Right renal pelvis (tissue), 4 donors: ENCODE results near the gene ZG16. TPM values are rescaled to one million over a fixed set of nuclear protein-coding genes. Genes with fewer than 3 reads are reported as not detected.

ENCODE experiments used
- DNase-seq, 4 donors: peaks; one replicate each; pipeline ENCODE4 v3.0.0-alpha.2; 2013; ENCODE audit warnings: low read depth in 4 of 4, low spot score in 3 of 4, missing footprints in 1 of 4
- polyA plus RNA-seq, 4 donors: library from polyadenylated mRNA; unstranded; fragments of 120-200 nt; gene quantifications; one replicate each; pipeline ENCODE4 v1.2.1, GENCODE V29; 2013; ENCODE audit not compliant: insufficient read length in 4 of 4

The ZG16 gene
- polyA plus RNA-seq, 4 donors = 0.01 TPM; not detected in 3

GRCh38 chr16:29819506-29819905 is 41.5 kb downstream of the ZG16 start:
- DNase-seq = no peak

- DNase-seq = no peak
Measured at GRCh38 chr16:29820271-29820701, 42.2 kb downstream of the ZG16 start, which contains the start of gene MVP. TSS of gene MVP (plus strand) at chr16:29820462. CDS start at chr16:29830550, 10,088 bp downstream.

GRCh38 chr16:29820730-29821642 is 42.9 kb downstream of the ZG16 start:
- DNase-seq = no peak

- no peak for DNase-seq
Measured at GRCh38 chr16:29821643-29822115, 43.6 kb downstream of the ZG16 start.

GRCh38 chr16:29824589-29825144 is 46.6 kb downstream of the ZG16 start:
- no peak for DNase-seq

- DNase-seq = no peak
Measured at GRCh38 chr16:29825145-29826044, 47.3 kb downstream of the ZG16 start.

GRCh38 chr16:29826342-29826695 is 48.3 kb downstream of the ZG16 start:
- DNase-seq = no peak

- DNase-seq = no peak
Measured at GRCh38 chr16:29830774-29831173, 52.7 kb downstream of the ZG16 start.

GRCh38 chr16:29831490-29831889 is 53.4 kb downstream of the ZG16 start:
- DNase-seq = no peak

Other genes with a start within 250 kb of the ZG16 start
- gene SPN, start 115.0 kb upstream of the ZG16 start, polyA plus RNA-seq = 1 to 10 TPM; 2.2 to 3.4 (median 2.7) TPM
- gene QPRT, start 99.1 kb upstream of the ZG16 start, polyA plus RNA-seq = 100 to 1,000 TPM; 141 to 195 (median 149) TPM
- gene C16orf54, start 32.3 kb upstream of the ZG16 start, polyA plus RNA-seq = under 1 TPM; 0.19 to 0.28 (median 0.22) TPM
- 10 to 100 TPM; 65.2 to 77.7 (median 67.6) TPM for gene KIF22, start 12.5 kb downstream of the ZG16 start, polyA plus RNA-seq
- 100 to 1,000 TPM; 273 to 344 (median 293) TPM for gene MAZ, start 28.3 kb downstream of the ZG16 start, polyA plus RNA-seq
- 10 to 100 TPM; 14.7 to 21.0 (median 17.1) TPM for gene PRRT2, start 33.9 kb downstream of the ZG16 start, polyA plus RNA-seq
- gene PAGR1, start 37.9 kb downstream of the ZG16 start, polyA plus RNA-seq = 10 to 100 TPM; 33.9 to 46.9 (median 35.9) TPM
- gene MVP, start 42.2 kb downstream of the ZG16 start, polyA plus RNA-seq = 10 to 100 TPM; 17.7 to 23.6 (median 21.5) TPM
- 100 to 1,000 TPM; 104 to 133 (median 112) TPM for gene CDIPT, start 85.0 kb downstream of the ZG16 start, polyA plus RNA-seq
- 10 to 100 TPM; 11.3 to 13.7 (median 12.4) TPM for gene SEZ6L2, start 121.3 kb downstream of the ZG16 start, polyA plus RNA-seq
- 1 to 10 TPM in 1 of 4 donors, under 1 TPM in 3; 0.60 to 1.2 (median 0.82) TPM for gene ASPHD1, start 122.2 kb downstream of the ZG16 start, polyA plus RNA-seq
- gene KCTD13, start 148.0 kb downstream of the ZG16 start, polyA plus RNA-seq = 10 to 100 TPM; 12.5 to 18.4 (median 16.4) TPM
- gene TMEM219, start 183.8 kb downstream of the ZG16 start, polyA plus RNA-seq = 100 to 1,000 TPM; 115 to 126 (median 116) TPM
- gene TAOK2, start 195.6 kb downstream of the ZG16 start, polyA plus RNA-seq = 10 to 100 TPM; 41.9 to 52.5 (median 43.5) TPM
- 10 to 100 TPM; 15.2 to 22.5 (median 16.6) TPM for gene HIRIP3, start 217.4 kb downstream of the ZG16 start, polyA plus RNA-seq
- 10 to 100 TPM; 43.5 to 56.0 (median 48.6) TPM for gene INO80E, start 218.0 kb downstream of the ZG16 start, polyA plus RNA-seq
- 1 to 10 TPM; 2.1 to 2.7 (median 2.5) TPM for gene DOC2A, start 232.8 kb downstream of the ZG16 start, polyA plus RNA-seq
- not detected for gene C16orf92, start 244.9 kb downstream of the ZG16 start, polyA plus RNA-seq